T-helper 2 cell (primary cell): Measurements from ENCODE around the gene ARIH1.
"Not testable (repeated sequence)": the region's sequence is repeated elsewhere in the genome, so short reads cannot be mapped to it uniquely, and the experiment has no call there.

Experiments
- DNase-seq, 5 experiments: peaks; one replicate each; pipeline versions ENCODE4 v3.0.0 to v3.0.0-alpha.2; 2012 to 2022

ARIH1 gene

GRCh38 chr15:72608084-72608483, 134.0 kb downstream of the ARIH1 start:
- not testable (repeated sequence) for DNase-seq

- DNase-seq: no peak
Measured at GRCh38 chr15:72609862-72610261, 135.7 kb downstream of the ARIH1 start.

GRCh38 chr15:72612324-72612723, 138.2 kb downstream of the ARIH1 start:
- DNase-seq: not testable (repeated sequence)

GRCh38 chr15:72614810-72615532, 140.8 kb downstream of the ARIH1 start:
- DNase-seq: no peak

- DNase-seq: peak in 1 of 5 experiments; percentile 46
Measured at GRCh38 chr15:72615533-72616233, 141.6 kb downstream of the ARIH1 start.

- DNase-seq: no peak
Measured at GRCh38 chr15:72616491-72617210, 142.5 kb downstream of the ARIH1 start.

- DNase-seq: not testable (repeated sequence)
Measured at GRCh38 chr15:72623854-72624253, 149.7 kb downstream of the ARIH1 start.

GRCh38 chr15:72626153-72626552, 152.0 kb downstream of the ARIH1 start:
- DNase-seq: not testable (repeated sequence)

GRCh38 chr15:72628249-72629067, 154.3 kb downstream of the ARIH1 start:
- DNase-seq: not testable (repeated sequence)

- DNase-seq: not testable (repeated sequence)
Measured at GRCh38 chr15:72629068-72629570, 155.0 kb downstream of the ARIH1 start.

- peak; percentile 23 to 86 (median 38) for DNase-seq
Measured at GRCh38 chr15:72636519-72637282, 162.6 kb downstream of the ARIH1 start.

GRCh38 chr15:72639759-72640483, 165.8 kb downstream of the ARIH1 start:
- not testable (repeated sequence) for DNase-seq

GRCh38 chr15:72642271-72642670, 168.1 kb downstream of the ARIH1 start:
- not testable (repeated sequence) for DNase-seq

- not testable (repeated sequence) for DNase-seq
Measured at GRCh38 chr15:72648631-72649253, 174.6 kb downstream of the ARIH1 start.
